Erythroblast (primary cell): ENCODE data around the gene ZBTB24.
A peak's percentile ranks its signal among the peaks of the same experiment; 100 is the strongest.

Experiments
- DNase-seq, 2 experiments: peaks; one replicate each; lab custom pipeline; 2025; lab: John Stamatoyannopoulos, UW
- GATA1 ChIP-seq: IDR thresholded peaks from 2 replicates; pipeline ENCODE4 v1.6.1; 2011; ENCODE audit warnings: low read depth, mild to moderate bottlenecking, control low read depth, low read length, moderate library complexity
- POLR2A ChIP-seq: IDR thresholded peaks from 2 replicates; pipeline ENCODE4 v1.6.1; 2011; ENCODE audit warnings: mild to moderate bottlenecking, low read length

Gene ZBTB24

GRCh38 chr6:109446072-109446471, 36.9 kb downstream of the ZBTB24 start:
- no peak for DNase-seq
- TF ChIP-seq POLR2A: no peak
- TF ChIP-seq GATA1: no peak

- DNase-seq: peak in 1 of 2 experiments; percentile 13
- no peak for TF ChIP-seq POLR2A
- TF ChIP-seq GATA1: no peak
These were observed 37.6 kb downstream of the ZBTB24 start for GRCh38 chr6:109445382-109445781.

- no peak for DNase-seq
- TF ChIP-seq GATA1 (no peak), POLR2A (no peak)
These were observed 39.5 kb downstream of the ZBTB24 start for GRCh38 chr6:109443425-109443950.

- TF ChIP-seq POLR2A (no peak), GATA1 (no peak)
- no peak for DNase-seq
These were observed 40.6 kb downstream of the ZBTB24 start for GRCh38 chr6:109442393-109442924.

- TF ChIP-seq GATA1 (no peak), POLR2A (no peak)
- DNase-seq: peak; percentile 69 to 70
These were observed 41.8 kb downstream of the ZBTB24 start for GRCh38 chr6:109441069-109441816.

- no peak for TF ChIP-seq GATA1
- TF ChIP-seq POLR2A: peak; percentile 64
- DNase-seq: peak; percentile 89 to 93
These were observed 42.5 kb downstream of the ZBTB24 start, which contains the start of the genes PPIL6 and SMPD2 for GRCh38 chr6:109440331-109441068. PPIL6 (minus strand) TSS chr6:109440628; CDS start chr6:109440590, 38 bp downstream. SMPD2 (plus strand) TSS chr6:109440724; CDS start chr6:109441122, 398 bp downstream.

GRCh38 chr6:109436041-109436440, 47.0 kb downstream of the ZBTB24 start:
- DNase-seq: no peak
- TF ChIP-seq POLR2A: no peak

GRCh38 chr6:109434456-109434855, 48.6 kb downstream of the ZBTB24 start:
- TF ChIP-seq POLR2A (no peak), GATA1 (no peak)
- no peak for DNase-seq

- TF ChIP-seq GATA1 (no peak), POLR2A (no peak)
- DNase-seq: no peak
These were observed 53.5 kb downstream of the ZBTB24 start for GRCh38 chr6:109429496-109429895.

GRCh38 chr6:109428889-109429477, 54.0 kb downstream of the ZBTB24 start:
- no peak for TF ChIP-seq GATA1
- no peak for TF ChIP-seq POLR2A
- no peak for DNase-seq

GRCh38 chr6:109424946-109425345, 58.1 kb downstream of the ZBTB24 start:
- no peak for DNase-seq
- TF ChIP-seq GATA1 (no peak), POLR2A (no peak)

- no peak for DNase-seq
- TF ChIP-seq GATA1: no peak
- TF ChIP-seq POLR2A: no peak
These were observed 61.8 kb downstream of the ZBTB24 start for GRCh38 chr6:109421184-109421583.

- no peak for DNase-seq
- TF ChIP-seq GATA1 (no peak), POLR2A (no peak)
These were observed 62.3 kb downstream of the ZBTB24 start for GRCh38 chr6:109420751-109421150.
